ENCODE data around the gene SHC3.

SHC3 gene

DNA sequence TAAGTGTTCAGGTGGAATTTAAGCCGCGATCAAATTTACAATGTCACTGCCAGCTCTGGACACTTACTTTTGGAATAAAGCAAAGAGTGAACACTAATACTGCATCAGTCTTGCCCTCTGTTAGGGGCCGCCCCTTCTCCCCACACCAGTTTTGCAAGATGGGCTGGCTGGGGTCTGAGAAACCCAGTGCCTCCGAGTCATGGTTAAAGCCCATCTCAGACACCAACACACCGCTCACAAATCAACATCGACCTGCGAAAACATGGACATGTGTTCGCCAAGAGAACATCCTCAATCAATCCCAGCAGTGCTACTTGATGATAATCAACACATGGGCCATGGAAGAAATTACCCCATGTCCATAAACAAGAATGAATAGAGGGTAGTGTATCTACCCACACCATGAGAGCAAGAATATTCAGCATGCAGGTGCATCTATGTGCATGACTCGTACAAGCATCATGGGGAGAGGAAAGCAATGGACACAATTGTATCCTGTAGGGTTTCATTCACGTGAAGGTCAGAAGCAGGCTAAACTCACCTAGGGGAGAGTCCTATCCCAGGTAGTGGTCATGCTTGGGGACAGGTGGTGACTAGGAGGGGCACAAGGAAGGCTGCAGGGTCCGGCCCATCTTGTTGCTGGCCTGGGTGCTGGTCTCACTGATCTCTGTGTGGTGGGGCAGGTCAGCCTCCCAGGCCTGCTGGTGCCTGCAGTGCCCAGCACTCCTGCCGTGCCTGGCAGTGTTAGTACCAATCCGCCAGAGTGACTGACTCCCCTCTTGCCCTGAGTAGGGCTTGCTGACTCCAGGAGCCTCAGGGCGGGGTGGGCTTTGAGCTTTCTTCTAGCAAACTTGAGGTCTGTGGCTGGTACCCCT lies 182.3 kb downstream of the SHC3 start:
- no peak for FAIRE-seq

DNA sequence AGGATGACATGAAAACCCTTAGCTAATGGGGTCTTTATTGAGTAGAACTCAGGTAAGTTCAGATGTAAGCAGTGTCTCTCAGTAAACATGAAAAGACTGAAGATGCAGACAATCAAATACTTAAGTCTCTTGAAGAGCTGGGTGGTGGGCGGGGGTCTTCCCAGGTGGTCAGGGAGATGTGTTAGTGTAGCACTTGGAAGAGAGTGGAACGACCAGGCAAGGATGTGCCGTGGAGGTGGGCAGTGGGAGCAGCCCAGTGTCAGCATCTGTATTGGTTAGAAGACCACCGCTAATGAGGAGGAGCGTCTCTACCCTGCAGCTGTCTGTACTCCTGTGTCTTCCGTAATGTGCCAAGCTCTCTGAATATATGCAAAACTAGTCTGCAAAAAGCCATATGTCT lies 183.0 kb downstream of the SHC3 start:
- FAIRE-seq = no peak

DNA sequence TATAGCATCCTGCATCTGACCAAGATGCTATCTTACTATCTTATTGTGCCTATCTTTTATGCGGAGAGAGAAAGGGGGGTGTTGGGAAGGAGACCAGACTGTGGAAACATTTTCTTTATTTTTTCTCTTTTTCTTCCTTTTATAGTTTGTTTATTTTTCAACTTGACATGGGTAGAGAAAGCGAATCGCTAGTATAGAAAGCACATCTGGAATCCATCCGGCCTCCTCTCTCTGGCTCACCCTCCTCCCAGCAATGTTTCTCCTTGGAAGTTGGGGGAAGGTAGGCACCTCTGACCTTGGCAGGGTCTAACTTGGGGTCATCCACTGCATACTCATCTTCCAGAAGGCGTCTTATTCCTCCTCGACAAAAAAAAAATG lies 183.4 kb downstream of the SHC3 start:
- no peak for FAIRE-seq

DNA sequence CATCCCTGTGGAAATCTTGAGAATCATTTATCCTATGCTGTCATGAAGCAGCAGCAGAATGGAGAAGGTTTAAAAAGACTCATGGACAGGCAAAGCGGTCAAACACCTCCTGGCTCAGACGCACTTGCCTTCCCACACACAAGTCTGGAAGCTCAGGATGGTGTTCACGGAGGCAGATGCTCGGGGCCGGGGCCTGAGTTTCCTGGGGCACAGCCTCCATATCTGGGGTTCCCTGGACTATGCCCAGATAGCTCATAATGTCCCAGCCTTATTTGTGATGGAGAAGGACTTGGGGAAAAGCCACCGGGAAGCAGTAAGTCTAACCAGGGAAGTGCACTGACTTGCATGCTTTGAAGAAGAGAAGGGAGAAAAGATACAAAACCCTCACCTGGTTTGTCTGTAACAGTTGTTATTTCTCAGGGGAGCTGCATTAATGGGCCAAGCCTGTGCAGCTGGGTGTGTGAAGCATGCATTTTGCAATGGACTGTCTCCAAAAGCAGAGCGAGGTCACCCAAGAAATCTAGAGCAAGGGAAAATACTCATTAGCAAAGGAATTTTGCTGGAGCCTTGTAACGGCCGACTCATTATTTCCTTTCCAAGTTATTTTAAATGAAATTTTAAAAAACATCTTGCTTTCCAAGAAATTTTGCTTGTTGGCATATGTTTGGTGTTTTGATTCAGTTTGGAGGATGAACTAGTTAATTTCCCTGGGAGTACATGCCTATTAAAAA lies 184.0 kb downstream of the SHC3 start:
- no peak for FAIRE-seq

DNA sequence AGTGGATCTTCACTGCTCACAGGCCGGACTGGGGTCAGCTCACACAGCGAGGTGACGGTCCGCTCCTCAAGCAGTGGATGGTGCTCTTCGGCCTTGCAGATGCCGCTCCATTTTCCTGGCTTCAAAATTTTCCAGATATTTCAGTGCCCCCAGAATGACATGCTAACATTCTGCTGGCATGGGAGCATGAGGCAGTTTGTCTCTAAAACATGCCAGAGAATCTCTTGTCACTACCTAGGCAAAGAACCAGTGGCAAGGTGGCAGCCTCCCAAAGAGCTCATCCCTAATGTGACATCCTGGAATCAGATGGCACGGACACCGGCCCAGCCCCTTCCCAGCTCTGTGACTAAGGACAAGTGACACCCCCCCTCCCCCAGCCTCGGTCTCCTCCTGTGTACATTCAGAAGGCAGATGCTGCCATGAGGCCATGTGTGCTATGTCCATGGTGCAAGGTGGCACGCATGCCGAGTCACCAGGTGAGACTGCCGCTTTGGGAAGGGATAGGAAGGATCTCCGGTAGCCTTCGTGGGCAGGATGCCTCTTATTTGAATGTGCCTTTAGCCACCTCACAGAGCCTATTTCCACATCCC lies 184.7 kb downstream of the SHC3 start:
- FAIRE-seq = no peak

DNA sequence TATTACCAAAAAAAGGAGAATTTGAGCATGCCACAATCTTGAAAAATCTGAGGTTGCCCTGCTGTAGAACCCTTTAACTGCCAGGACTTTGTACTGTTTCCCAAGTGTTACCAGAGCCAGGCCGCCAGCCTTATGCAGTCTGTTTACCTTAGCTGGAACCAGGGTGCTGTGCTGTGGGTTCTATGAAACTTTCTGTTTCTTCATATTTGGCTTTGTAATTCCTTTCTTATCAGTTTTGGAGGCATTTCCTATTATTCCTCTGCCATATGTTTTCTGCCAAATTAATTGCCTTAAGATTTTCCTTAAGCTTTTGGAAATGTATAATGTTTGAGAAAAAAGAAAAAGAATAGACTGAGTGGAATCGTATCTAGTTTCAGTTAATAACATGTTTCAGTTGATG lies 185.3 kb downstream of the SHC3 start:
- no peak for FAIRE-seq

DNA sequence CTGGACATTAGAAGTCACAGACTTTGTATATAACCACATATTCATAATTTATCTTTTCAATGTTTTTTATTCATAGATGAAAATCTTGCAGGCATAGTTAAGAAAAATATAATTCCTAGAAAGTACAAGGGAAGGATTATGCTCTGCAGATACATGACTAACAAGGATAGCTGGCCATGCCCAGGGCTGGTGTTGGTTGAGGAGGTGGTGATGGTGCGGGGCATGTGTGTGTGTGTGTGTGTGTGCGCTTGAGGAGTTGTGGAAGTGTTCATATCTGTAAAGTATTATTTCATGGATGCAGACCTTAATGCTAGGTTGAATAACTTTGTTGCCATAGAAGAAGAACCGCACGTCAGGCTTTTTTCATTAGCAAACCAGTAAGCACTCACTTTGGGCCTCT lies 186.1 kb downstream of the SHC3 start:
- FAIRE-seq = no peak

DNA sequence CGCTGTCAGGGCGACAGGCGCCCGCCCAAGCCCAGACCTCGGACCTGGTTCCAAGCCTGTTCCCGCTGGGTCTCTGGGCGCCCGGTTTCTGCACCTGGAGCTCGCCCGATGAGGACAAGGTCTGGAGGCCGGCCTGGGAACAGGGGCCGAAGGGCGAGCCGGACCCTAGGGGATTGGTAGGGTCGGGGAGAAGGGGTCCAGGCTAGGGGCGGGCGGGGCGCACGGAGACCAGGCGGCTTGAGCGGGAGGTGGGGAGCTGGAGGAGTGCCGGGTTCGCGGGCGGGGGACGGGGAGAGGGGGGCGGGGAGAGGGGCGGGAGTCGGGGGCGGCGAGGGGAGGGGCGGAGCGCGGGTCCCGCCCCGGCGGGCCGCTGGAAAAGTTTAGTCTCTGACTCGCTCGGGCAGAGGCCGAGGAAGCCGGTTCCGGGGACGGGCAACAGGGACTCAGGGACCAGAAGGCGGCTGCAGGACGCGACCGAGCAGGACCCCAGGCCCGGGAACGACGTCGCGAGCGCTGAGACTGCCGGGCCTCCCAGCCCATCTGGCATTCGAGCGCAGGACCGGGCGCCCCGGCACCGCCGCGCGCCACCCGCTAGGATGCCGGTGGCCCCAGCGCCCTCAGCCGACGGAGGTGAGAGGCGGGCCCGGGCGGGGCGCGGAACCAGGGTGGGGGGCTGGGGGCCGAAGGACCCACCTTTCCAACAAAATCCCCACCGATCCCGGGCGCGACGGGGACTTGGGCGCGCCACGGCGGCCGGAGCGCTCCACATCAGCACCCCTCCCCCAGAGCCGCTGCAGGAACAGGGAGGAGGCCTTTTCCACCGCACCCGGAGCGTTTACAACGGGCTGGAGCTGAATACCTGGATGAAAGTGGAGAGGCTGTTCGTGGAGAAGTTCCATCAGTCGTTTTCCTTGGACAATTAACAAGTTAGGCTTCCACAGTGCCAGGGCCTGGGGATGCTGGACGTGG lies 187.3 kb downstream of the SHC3 start, which contains the start of gene S1PR3:
Gene S1PR3 (plus strand): TSS at position 403 of the 969 bp plus-strand sequence. CDS start 9,733 bp downstream, outside the sequence.
- no peak for FAIRE-seq

DNA sequence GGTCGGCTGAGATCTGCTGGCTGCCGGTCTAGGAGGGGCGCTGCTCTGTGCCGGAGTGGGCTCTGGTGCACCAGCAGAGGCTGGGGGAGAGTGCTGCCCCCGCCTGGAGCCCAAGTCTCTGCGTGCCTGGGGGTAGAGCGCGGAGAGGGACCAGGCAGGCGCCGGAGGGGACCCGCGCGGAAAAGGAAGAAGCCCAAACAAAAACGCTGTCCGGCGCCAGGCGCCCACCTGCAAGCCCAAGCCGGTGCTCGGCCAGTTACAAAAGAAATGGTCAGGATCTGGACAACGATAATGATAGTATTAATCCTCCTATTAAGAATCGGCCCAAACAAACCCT lies 187.9 kb downstream of the SHC3 start:
- FAIRE-seq = no peak

DNA sequence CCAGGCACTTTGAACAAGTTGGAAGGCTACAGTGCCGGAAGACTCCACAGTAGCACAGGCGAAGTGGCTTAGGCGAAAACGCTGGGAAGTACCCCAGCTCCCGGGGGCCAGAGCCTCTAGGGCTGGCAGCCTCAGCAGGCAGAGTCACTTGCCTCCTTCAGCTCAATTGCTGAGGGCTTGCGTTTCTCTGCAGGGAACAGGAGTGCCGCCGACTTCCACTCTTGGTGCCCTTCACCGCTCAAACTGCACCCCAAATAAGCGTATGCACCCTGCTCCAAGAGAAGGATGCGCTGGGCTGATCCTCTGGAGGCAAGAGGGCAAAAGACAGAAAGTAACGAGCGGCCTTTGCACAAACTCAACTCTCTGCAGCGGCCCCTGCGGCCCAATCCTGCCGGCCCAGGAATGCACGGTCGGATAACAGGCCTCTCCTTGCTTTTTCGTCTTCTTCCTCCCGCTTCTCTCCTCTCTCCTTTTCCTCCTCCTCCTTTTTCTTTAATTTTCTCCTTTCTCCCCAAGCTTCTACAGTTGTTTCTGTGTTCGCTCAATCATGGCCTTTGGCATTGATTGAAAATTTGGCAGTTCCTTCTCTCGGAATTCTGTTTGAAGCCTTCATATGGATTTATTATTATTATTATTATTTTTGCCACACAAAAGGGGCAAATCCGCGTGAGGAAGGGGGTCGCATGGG lies 188.4 kb downstream of the SHC3 start:
- no peak for FAIRE-seq

DNA sequence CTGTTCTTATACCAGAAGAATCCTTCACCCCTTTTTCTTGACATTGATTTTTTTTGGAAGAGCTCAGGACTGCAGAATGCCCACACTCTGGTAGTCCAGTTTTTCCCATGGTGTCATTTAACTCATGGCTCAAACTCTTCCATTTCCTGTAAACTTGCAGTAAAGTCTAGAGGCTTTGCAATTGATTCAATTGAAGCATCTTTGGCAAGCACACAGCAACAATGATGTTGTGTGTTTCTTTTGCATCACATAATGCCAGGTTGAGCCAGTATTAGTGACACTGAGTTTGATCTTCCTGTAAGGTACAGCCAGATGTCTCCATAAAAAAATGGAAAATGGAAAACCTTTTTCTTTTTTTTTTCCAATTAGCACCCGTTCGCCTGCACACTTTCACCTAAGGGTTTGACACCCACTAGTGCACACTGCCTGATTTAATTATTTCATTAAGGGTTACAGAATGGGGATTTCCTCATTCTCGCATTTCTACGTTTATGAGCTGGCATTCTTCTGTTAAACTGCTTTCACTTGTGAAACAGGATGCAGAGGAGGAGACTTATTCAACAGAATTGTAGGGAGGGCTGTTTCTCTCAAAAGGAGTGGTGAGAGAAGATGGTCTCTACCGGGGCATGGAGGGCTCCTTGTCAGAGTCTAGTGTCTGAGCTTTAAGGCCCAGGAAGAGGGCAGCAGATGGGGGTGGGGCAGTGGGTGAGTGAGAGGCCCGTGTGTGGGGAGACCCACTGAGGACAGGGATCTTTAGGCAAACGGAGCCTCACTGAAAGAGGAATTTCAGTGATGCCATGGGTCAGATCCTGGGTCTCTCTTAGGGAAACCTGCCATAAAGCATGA lies 189.6 kb downstream of the SHC3 start:
- FAIRE-seq = no peak

DNA sequence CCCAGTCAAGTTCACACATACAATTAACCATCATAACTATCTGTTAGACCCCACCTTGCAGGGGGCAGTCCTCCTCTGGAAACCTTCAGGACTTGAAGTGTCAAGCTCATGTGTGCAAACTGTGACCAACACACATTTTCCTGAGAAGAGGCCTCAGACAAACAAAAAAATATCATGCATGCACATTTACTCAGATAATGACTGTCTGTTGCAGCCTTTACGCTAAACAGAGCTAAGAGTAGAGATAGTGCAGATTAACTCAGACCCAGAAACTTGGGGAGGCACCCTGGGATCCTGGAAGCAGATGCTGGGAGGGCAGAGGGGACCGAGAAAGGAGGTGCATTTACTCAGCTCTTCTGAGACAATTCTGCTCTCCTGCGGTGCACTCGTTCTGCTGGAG lies 191.0 kb downstream of the SHC3 start:
- FAIRE-seq = no peak

DNA sequence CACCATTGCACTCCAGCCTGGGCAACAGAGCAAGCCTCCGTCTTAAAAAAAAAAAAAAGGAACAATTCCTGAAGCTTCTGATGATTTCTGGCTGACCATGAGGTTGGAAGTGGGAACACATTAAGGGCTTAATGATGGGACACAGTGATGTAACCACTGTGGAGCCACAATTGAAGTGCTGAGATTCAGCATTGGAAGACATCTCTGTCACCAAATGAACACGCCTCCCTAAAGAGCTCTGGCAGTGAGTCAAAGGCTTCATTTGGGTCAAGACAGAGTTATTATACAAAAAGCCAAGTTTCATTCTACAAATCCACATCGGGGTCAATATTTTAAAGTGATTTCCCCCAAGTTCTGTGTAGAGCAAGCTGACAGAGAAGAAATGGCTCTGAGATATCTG lies 191.8 kb downstream of the SHC3 start:
- FAIRE-seq = no peak

DNA sequence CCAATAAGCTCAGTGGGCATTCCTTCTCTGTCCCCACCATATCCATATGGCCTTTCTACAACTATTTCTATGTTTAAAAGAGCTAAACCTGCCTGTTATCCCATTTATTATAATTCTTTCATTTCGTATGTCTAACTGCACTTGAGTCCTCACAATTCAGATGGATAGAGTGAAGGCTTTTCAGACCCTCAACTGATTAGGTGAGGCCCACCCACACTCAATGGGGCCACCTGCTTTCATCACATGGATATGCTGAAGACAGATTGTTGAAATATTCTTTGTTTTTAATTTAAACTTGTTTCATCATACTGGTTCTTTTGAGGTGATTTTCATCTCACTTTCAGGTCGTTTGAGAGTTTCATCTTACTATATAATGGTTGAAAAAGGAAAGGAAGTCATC lies 193.0 kb downstream of the SHC3 start:
- no peak for FAIRE-seq

DNA sequence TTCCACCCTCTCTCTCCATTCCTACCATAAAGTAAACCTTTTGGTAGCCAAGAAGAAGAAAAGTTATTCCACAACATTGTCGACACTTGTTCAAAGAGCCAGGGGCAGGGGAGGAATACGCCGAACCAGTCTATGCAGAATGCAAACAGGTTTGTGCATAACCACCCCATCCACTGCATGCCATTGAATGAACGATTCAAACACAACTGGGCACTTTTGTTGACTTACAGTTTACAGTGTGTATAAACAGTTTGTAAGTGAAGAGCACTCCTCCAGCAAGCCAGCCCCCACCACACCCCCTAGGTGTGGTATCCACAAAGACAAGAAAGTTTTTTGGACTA lies 194.1 kb downstream of the SHC3 start:
- FAIRE-seq = no peak

DNA sequence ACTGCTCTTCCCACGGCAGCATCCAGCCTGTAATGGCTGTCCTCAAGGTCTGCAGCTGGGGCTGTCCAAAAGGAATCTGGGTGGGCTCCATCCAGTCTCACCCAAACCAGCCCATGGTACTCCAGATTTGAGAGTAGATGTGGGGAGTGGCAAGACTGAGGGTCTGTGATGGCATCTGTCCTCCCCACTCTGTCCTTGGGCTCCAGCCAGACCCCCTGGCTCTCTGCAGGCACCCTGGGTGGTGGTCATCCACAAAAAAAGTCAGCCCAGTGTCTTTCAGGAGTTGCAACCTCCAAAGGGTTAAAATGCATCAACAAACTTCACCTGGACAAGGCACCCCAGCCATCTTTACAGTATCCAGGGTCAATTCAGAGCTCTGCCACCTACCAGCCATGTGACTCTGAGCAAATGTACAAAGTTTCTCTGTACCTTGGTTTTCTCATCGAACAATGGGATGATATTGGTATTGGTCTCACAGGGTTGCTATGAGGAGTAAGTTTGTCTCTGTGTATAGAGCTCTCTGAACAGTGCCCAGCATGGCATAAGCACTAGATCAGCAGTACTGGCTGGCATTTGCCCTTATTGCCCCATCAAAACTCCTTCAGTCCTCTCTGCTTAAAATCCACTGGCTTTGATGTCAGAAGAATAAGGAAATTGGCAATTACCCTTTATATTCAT lies 194.6 kb downstream of the SHC3 start:
- no peak for FAIRE-seq

DNA sequence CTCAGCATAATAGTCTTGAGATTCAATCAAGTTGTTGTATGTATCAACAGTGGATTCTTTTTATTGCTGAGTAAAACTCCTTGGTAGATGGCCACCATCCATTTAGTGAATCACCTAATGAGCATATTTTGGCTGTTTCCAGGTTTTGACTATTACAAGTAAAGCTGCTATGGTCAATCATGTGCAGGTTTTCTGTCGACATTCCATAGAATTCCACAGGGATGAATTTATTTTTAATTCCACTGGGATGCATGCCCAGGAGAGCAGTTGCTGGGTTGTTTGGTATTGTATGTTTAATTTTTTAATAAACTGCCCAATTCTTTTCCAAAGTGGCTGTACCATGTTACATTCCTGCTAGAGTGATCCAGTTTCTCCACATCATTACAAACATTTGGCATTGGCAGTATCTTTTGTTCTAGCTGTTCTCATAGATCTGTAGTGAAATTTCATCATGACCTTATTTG lies 197.8 kb downstream of the SHC3 start:
- no peak for FAIRE-seq

DNA sequence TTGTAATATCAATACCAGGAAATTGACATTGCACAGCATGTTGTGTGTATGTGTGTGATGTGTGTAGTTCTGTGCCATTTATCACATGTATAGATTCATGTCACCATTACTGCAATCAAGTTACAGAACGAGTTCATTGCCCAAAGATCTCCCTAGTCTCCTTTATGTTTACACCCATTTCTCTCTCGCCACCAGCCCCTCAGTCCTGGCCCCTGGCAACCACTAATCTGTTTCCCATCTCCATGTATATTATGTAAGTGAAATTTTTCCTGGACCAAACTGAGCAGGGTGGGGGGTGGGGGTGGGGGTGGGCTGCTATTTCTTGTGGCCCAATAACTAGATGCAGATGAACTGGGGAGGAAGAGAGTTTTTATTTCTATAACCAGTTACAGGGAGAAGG lies 198.8 kb downstream of the SHC3 start:
- no peak for FAIRE-seq

DNA sequence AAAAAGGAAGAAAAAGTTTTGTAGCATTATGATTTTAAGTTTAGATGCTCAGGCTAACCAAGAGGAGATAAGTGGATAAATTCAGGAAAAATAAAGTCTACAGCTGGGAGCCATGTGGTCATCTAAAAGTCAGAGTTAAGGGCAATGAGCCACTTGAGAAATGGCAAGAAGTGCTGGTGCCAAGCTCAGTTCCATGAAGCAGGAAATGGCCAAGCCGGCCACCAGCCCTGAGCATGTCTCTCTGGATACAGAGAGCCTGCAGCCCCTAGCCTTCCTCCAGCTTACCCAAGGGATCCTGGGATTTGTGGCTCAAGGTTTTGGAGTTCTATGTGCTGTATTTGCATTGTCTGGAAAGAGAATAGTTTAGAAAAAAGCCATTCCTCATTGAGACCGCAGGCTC lies 199.6 kb downstream of the SHC3 start:
- FAIRE-seq = no peak

DNA sequence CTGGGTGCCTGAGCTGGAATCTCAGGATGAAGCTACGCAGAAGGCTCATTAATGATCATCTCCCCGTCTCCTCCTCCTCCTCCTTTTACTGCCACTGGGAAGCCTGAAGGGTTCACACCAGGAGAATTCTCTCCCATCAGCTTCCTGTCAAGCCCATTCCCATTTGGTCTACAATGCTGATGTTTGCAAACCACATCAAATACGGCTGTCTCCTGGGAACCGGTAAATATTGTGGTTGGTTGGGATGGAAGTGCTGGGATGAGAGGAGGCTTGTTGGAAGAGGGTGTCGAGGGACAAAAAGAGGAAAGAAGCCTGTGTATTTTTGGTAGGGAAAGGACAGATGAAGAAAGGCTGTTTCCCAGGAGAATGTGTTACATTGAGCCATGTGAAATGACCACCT lies 200.6 kb downstream of the SHC3 start:
- FAIRE-seq = no peak

DNA sequence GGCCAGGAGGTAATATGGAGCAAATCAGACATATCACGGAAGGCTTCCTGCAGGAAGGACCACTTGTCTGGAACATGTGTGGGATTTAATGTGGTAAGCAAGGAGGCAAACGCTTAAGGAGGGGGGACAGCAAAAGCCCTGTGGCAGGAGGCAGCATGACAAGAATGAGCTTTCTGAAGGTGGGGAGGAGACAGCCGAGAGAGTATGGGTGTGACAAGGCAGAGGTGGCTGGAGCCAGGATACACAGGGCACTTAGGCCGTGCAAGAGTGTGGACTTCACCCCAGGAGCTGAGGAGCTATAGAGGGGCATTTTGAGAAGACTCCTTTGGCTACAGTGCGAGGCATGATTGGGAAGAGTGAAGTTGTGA lies 201.7 kb downstream of the SHC3 start:
- FAIRE-seq = no peak
